NCI-H226 (cell line): ENCODE results near the gene RAB1B.
"Not testable (repeated sequence)": the region's sequence is repeated elsewhere in the genome, so short reads cannot be mapped to it uniquely, and the experiment has no call there.

Experiments
- DNase-seq: peaks from one replicate; pipeline ENCODE4 v3.0.0-alpha.2; 2015

RAB1B gene

GRCh38 chr11:66239998-66240780 is 28.2 kb upstream of the RAB1B start:
- DNase-seq, result no peak

GRCh38 chr11:66240781-66241136 is 27.7 kb upstream of the RAB1B start:
- DNase-seq, result no peak

GRCh38 chr11:66242095-66242765 is 26.2 kb upstream of the RAB1B start:
- no peak for DNase-seq

- DNase-seq, result no peak
Observed at GRCh38 chr11:66243782-66244535, 24.5 kb upstream of the RAB1B start.

GRCh38 chr11:66247295-66247694 is 21.1 kb upstream of the RAB1B start:
- no peak for DNase-seq

- no peak for DNase-seq
Observed at GRCh38 chr11:66247801-66248200, 20.6 kb upstream of the RAB1B start.

GRCh38 chr11:66248903-66249302 is 19.5 kb upstream of the RAB1B start:
- DNase-seq, result no peak

GRCh38 chr11:66251809-66252208 is 16.6 kb upstream of the RAB1B start:
- DNase-seq, result no peak

- DNase-seq, result not testable (repeated sequence)
Observed at GRCh38 chr11:66253081-66253480, 15.4 kb upstream of the RAB1B start.

- no peak for DNase-seq
Observed at GRCh38 chr11:66258473-66258893, 10.0 kb upstream of the RAB1B start.

GRCh38 chr11:66259225-66259624 is 9.2 kb upstream of the RAB1B start:
- DNase-seq, result no peak

- no peak for DNase-seq
Observed at GRCh38 chr11:66259956-66260355, 8.5 kb upstream of the RAB1B start.

GRCh38 chr11:66261578-66261977 is 6.9 kb upstream of the RAB1B start:
- no peak for DNase-seq

- no peak for DNase-seq
Observed at GRCh38 chr11:66262191-66262590, 6.2 kb upstream of the RAB1B start.

- DNase-seq, result no peak
Observed at GRCh38 chr11:66262696-66263095, 5.7 kb upstream of the RAB1B start.

GRCh38 chr11:66263231-66263630 is 5.2 kb upstream of the RAB1B start:
- no peak for DNase-seq

- DNase-seq, result no peak
Observed at GRCh38 chr11:66263785-66264184, 4.7 kb upstream of the RAB1B start.

GRCh38 chr11:66264383-66264782 is 4.1 kb upstream of the RAB1B start:
- DNase-seq, result no peak

- no peak for DNase-seq
Observed at GRCh38 chr11:66264914-66265313, 3.5 kb upstream of the RAB1B start.

GRCh38 chr11:66265531-66266377 is 2.7 kb upstream of the RAB1B start:
- no peak for DNase-seq

- no peak for DNase-seq
Observed at GRCh38 chr11:66266378-66267038, 1.9 kb upstream of the RAB1B start.

GRCh38 chr11:66267039-66267378 is 1.4 kb upstream of the RAB1B start:
- no peak for DNase-seq
